Hypothalamus (tissue), 51 donors: ENCODE results near the gene TGFBR3.

ENCODE experiments used
- DNase-seq, 51 donors: peaks; one replicate each; lab custom pipeline; 2025; lab: John Stamatoyannopoulos, UW

TGFBR3 gene

GRCh38 chr1:91700771-91701471 is 185.0 kb downstream of the TGFBR3 start:
- DNase-seq, result no peak

GRCh38 chr1:91700332-91700731 is 185.6 kb downstream of the TGFBR3 start:
- no peak for DNase-seq

- DNase-seq, result no peak
Observed at GRCh38 chr1:91699339-91699974, 186.5 kb downstream of the TGFBR3 start.

GRCh38 chr1:91697861-91698260 is 188.1 kb downstream of the TGFBR3 start:
- DNase-seq, result no peak

DNA sequence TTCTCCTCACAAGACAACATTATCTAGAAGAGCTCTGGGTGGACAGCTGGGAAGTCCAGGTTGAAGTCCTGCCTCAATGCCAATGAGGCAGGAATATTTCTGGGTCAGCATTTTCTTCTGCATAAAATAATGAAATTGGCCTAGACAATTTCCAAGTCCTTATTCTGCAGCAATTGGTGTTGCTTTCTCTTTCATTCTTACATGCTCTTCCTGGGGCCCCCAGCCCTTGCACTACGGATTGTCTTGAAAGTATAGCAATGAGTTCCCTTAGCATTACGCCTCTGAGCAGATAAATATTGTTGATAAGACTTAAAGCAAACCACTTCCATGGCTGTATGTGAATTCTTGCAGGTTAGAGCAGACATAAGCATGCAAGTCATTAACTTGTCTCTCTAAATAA is 188.5 kb downstream of the TGFBR3 start:
- DNase-seq, result no peak

GRCh38 chr1:91696321-91696720 is 189.6 kb downstream of the TGFBR3 start:
- no peak for DNase-seq

- peak in 21 of 51 donors; percentile 1 to 44 (median 12) for DNase-seq
Observed at GRCh38 chr1:91693557-91693956, 192.4 kb downstream of the TGFBR3 start.

DNA sequence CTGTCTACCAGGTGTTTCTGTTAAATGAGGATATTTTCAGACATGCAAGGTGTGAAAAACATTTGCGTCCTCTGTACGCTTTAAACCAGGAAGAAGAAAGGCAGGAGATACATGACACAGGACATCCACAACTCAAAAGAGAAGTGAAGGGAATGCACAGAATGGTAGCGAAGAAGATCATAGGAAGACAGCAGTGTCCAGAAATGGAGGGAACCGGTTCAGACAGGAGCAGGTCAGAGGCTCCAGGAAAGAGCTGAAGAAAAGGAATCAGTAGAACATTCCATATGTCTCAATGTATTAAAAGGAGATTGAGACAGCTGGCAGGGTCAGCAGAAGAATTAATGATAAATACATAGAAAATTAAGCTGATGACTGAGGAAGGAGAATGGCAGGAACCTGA is 194.4 kb downstream of the TGFBR3 start:
- DNase-seq, result no peak

- no peak for DNase-seq
Observed at GRCh38 chr1:91689641-91690481, 196.1 kb downstream of the TGFBR3 start.

DNA sequence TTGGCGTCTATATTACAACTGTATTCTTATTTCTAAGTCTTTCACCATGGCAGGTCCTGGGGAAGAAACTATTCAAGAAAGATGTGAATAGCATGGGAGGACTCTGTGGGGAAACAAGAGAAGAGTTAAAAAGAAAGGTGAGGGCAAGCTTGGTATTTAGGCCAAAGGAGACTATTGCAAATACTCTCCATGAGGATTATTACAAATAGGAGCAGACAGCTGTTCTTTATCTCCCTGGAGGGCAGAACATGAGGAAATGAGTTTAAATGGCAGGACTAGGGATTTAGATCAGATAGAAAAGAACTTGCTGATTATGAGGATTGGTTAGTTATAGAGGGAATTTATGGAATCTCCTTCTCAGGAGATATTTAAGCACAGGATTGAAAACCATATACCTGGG is 198.5 kb downstream of the TGFBR3 start:
- no peak for DNase-seq

GRCh38 chr1:91685994-91686393 is 200.0 kb downstream of the TGFBR3 start:
- DNase-seq, result no peak

DNA sequence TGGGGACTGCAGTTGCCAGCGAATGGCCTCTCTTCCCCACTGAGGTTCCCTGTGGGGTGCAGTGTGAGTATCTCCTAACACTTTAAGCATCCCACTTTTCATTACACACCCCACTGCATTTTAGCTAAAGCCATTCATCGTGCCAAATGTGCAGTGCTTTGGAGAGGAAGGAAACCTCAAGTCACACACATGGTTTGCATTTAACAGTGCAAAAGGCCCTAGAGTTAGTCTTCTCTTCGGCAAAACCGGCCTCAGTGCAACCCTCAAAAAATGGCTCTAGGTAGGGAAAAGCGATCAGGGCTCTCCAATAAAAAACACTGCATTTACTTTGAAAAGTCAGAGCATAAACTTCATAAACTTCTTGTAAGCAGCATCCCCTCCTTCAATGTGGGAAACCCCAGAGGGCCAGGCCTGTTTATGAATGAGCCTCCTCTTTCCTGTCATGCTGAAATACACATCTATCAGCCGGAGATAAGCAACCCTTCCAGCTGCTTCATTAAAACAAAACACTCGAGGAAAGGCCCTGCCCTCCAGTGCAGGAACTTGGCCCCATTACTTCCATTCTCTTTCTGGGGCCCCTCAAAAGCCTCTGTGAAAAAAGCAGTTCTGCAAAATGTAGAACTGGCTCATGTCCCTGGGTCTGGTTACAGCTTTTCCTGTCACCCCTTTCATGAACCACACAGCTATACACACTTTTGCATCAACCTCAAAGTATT is 201.3 kb downstream of the TGFBR3 start:
- DNase-seq, result no peak

GRCh38 chr1:91683598-91683951 is 202.4 kb downstream of the TGFBR3 start:
- no peak for DNase-seq

GRCh38 chr1:91682882-91683597 is 202.9 kb downstream of the TGFBR3 start:
- no peak for DNase-seq

DNA sequence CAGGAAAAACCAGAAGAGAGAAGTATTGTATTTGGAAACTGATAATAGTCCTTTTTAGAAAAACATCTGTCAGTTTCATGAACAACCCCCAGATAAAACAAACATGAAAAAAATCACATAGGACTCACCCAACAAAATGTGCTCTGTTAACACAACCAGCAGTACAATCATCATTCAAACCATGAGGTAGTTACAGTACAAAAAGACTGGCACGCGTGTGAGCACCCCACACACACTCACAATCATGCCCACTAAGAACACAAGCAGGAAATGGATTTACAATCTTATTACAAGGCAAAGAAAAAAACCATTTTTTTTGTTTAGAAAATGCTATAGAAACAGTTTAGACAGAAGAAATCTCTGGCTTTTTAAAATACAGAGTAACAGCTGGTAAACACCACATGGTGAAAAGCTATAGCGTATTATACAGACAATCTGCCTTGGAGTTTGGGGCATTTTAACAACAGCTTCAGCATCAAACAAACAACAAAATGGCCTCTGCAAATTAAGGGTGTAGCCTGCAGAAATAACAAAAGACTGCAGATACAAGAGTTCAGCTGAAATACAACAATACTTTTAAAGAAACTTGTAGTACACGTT is 205.3 kb downstream of the TGFBR3 start:
- DNase-seq, result no peak

GRCh38 chr1:91679446-91679845 is 206.5 kb downstream of the TGFBR3 start:
- DNase-seq, result no peak

DNA sequence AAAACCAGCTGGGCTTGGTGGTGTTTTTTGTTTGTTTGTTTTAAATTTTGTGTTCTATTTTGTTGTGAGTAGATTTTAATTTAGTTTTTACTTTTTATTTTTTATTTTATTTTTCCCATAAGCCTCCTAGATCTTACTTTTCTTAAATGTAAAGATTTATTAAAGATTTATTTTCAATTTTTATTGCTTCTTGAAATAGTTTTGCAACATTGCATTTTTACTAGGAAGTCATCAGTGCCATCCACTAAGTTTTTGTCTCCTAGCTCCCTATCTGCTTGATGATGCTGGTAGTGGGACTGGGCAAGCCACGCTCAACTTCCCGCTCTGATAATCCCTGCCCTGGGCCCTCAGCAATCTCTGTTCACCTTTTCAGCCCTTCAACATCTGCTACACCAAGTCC is 209.9 kb downstream of the TGFBR3 start:
- no peak for DNase-seq

GRCh38 chr1:91674107-91674506 is 211.8 kb downstream of the TGFBR3 start:
- DNase-seq, result no peak

DNA sequence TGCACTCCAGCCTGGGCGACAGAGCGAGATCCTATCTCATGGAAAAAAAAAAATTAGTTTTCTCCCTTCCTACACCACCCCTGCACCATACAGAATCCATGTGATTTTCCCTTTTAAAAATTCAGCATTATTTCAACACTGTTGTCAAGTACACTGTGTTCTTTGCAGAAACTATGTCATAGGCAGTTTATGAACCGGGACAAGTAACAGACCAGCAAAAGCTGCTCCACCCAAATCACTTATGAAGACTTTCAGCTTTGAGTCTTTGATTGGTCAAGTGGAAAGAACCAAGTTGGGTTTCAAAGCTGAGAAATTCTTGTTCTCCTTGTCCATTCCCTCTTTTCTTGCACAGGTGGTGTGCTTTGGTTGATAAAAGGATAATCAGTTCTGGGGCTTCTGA is 212.3 kb downstream of the TGFBR3 start:
- DNase-seq, result no peak

DNA sequence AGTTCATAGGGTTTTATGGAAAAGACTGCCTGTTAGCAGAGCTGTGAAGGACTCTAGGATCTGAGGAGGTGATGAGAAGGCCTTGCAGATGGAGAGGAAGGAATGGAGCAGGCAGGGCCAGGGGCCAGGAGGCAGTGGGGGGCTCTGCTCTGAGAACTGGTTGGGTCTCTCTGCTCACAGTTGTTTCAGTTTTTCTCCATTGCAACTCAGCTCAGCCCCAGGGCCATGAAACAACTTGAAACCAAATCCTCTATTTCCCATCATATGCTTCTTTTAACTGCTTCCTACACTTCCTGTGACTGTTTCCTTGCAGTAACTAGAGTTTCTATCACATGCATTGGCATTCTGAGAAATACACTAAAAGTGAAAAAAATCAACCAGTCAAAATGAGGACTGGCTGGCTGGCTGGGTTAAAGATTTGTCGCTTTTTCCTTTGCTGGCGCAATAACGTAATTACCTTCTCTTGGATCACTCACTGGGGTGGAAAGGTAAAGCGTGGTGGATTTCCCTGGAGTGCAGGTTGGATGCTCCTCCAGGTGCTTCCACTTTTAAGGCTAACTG is 213.3 kb downstream of the TGFBR3 start:
- DNase-seq, result no peak
